Spleen (tissue), 11 donors: ENCODE results near the gene SMARCE1. TPM values are rescaled to one million over a fixed set of nuclear protein-coding genes. Genes with fewer than 3 reads are reported as not detected.
A peak's percentile ranks its signal among the peaks of the same experiment; 100 is the strongest.

Source experiments
- DNase-seq: peaks from one replicate; pipeline ENCODE4 v3.0.0-alpha.2; 2020
- H3K27ac ChIP-seq, 8 donors: fragments of 200-600 bp; sonication (generic) in 7 of 8; 1 replicate in 4 of 8; 2 replicates in 4 of 8; pipeline versions ENCODE4 v1.5.0 to v1.8.0; 2016 to 2021; ENCODE audit warnings: inconsistent platforms in 4 of 8, mild to moderate bottlenecking in 4 of 8, moderate library complexity in 1 of 8
- H3K27me3 ChIP-seq, 7 donors: fragments of 200-600 bp; sonication (generic) in 6 of 7; replicated peaks in 1 of 7; 1 replicate in 4 of 7; 2 replicates in 3 of 7; pipeline versions ENCODE4 v1.5.0 to v1.8.0; 2016 to 2021; ENCODE audit warnings: inconsistent platforms in 3 of 7, mild to moderate bottlenecking in 1 of 7
- H3K36me3 ChIP-seq, 6 donors: fragments of 200-600 bp; sonication (generic) in 5 of 6; 1 replicate in 4 of 6; 2 replicates in 2 of 6; pipeline versions ENCODE4 v1.5.0 to v1.8.0; 2016 to 2021; ENCODE audit warnings: inconsistent platforms in 2 of 6
- H3K4me1 ChIP-seq, 6 donors: fragments of 200-600 bp; sonication (generic) in 5 of 6; 1 replicate in 3 of 6; 2 replicates in 3 of 6; pipeline versions ENCODE4 v1.5.0 to v1.8.0; 2016 to 2021; ENCODE audit warnings: inconsistent platforms in 3 of 6
- H3K4me3 ChIP-seq, 8 donors: fragments of 200-600 bp; sonication (generic) in 7 of 8; 1 replicate in 4 of 8; 2 replicates in 4 of 8; pipeline versions ENCODE4 v1.5.0 to v1.8.0; 2016 to 2021; ENCODE audit warnings: inconsistent platforms in 4 of 8, mild to moderate bottlenecking in 4 of 8, moderate library complexity in 2 of 8
- H3K9me3 ChIP-seq, 8 donors: fragments of 200-600 bp; sonication (generic) in 7 of 8; 1 replicate in 4 of 8; 2 replicates in 4 of 8; pipeline versions ENCODE4 v1.5.0 to v1.8.0; 2016 to 2021; ENCODE audit warnings: inconsistent platforms in 4 of 8
- CTCF ChIP-seq, 11 experiments: fragments of 200-600 bp in 7 of 11; fragments of 450-650 bp in 4 of 11; sonication (generic) in 4 of 11; IDR thresholded peaks in 8 of 11; conservative IDR thresholded peaks in 3 of 11; 1 replicate in 7 of 11; 2 replicates in 4 of 11; pipeline versions ENCODE4 v1.4.0 to v1.8.0; 2016 to 2021; ENCODE audit warnings: antibody characterized with exemption in 11 of 11, inconsistent platforms in 4 of 11, mild to moderate bottlenecking in 1 of 11
- POLR2A ChIP-seq, 3 donors: fragments of 450-650 bp; IDR thresholded peaks; one replicate each; pipeline ENCODE4 v1.5.1; 2017; ENCODE audit warnings: antibody characterized with exemption in 3 of 3, mild to moderate bottlenecking in 1 of 3
- POLR2AphosphoS5 ChIP-seq, 3 donors: sonication (generic); formaldehyde crosslinking; IDR thresholded peaks; one replicate each; pipeline ENCODE4 v1.5.1; 2017; ENCODE audit warnings: antibody characterized with exemption in 3 of 3
- WGBS, 5 donors: extraction: QIAGEN DNeasy Blood & Tissue Kit in 3 of 5; methylation state at CpG; one replicate each; pipeline versions ENCODE4 v1.1.5 to v1.1.7; 2013 to 2018; 5-methylcytosine and 5-hydroxymethylcytosine counted together
- intact Hi-C: fragments of 100-400 bp; cut with DNase I; formaldehyde crosslinking; loops from one replicate; pipeline ENCODE4 v1.15.0; 2023; ENCODE audit warnings: low total_unique reads
- polyA plus RNA-seq, 3 donors: library from polyadenylated mRNA; stranded (reverse); fragments of 200-250 nt; gene quantifications; one replicate each; pipeline ENCODE4 v1.2.1, GENCODE V29; 2013
- total RNA-seq, 7 donors: library from RNA; depleted of rRNA in 3 of 7; stranded (reverse); fragments of >200 nt in 3 of 7; fragmentation: NEBNext Ultra II Directional in 4 of 7; extraction: Animal tissue kit (Norgen Biotek cat#: 25700) in 4 of 7; gene quantifications; one replicate each; pipeline versions ENCODE4 v1.1.0 to v1.2.1, GENCODE V29; 2016 to 2021
- donor health status: healthy with polysubstance abuse.
- donor health status: DM: no; HTN: no; CAD: no; lungs with moderate emphysema.
- donor health status: DM: no; HTN: no; CAD: no.
- donor health status: Bipolar disorder and iron deficiency.
- donor health status: healthy.
- donor health status: DM: no; HTN: no; CAD: no.
- donor health status: DM: yes; HTN: yes; CAD: no.

Gene SMARCE1
- total and polyA plus RNA-seq, 10 donors: 74.2 to 126 (median 89.4) TPM

DNA sequence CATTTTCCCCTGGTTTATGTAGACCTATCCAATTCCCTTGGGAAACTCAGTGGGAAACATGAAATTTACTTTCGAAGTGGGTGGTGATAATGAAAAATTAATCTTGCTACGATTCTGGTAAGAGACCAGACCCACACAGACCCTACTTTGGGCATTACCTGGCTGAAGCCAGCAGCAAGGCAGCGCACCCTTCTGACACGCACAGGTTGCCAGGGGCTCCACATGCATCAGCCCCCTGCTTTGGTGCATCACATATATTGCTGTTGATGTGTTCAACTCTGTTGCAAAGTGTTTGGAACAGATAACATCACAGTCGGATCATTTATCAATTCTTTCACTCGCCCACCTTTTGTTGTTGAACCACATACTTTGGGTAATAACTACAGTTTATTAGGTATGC lies 26.6 kb downstream of the SMARCE1 start:
- Histone ChIP-seq H3K9me3 (no peaks in the 10 kb centered on the region), H3K27me3 (no peaks in the 10 kb centered on the region), H3K27ac (no peak overlapping the region), H3K36me3 (no peaks in the 10 kb centered on the region), H3K4me1 (peaks cover 23 to 79% (median 33%) of the 10 kb centered on the region in 6 donors), H3K4me3 (no peak overlapping the region)
- no peak for DNase-seq
- 91 to 95% (median 92%) methylated on average over 6 of the region's 6 CpGs for WGBS, 5 donors
- no peak for TF ChIP-seq POLR2AphosphoS5 (IDR thresholded peaks at IDR 0.05)
- no peak for TF ChIP-seq CTCF (IDR thresholded peaks at IDR 0.05 in 8 of 11, conservative IDR thresholded peaks at IDR 0.05 in 3 of 11)
- TF ChIP-seq POLR2A (IDR thresholded peaks at IDR 0.05): no peak
- intact Hi-C loops: loop anchor here (5.0 kb wide), 1 partner anchor 166 kb away; no protein-coding TSS in a partner anchor

- no peak for TF ChIP-seq CTCF (IDR thresholded peaks at IDR 0.05 in 8 of 11, conservative IDR thresholded peaks at IDR 0.05 in 3 of 11)
- TF ChIP-seq POLR2AphosphoS5 (IDR thresholded peaks at IDR 0.05): no peak
- TF ChIP-seq POLR2A (IDR thresholded peaks at IDR 0.05): no peak
- Histone ChIP-seq H3K9me3 (no peaks in the 10 kb centered on the region), H3K27ac (peak overlapping the region in 1 of 8 donors; percentile 3), H3K4me3 (peak overlapping the region in 1 of 8 donors; percentile 62), H3K27me3 (no peaks in the 10 kb centered on the region), H3K4me1 (peaks cover 26 to 85% (median 51%) of the 10 kb centered on the region in 6 donors), H3K36me3 (no peaks in the 10 kb centered on the region)
- 77 to 89% (median 85%) methylated on average over 16 of the region's 16 CpGs for WGBS, 5 donors
- no peak for DNase-seq
- intact Hi-C loops: no loop called here
Measured at GRCh38 chr17:40618754-40619625, 28.6 kb downstream of the SMARCE1 start.

DNA sequence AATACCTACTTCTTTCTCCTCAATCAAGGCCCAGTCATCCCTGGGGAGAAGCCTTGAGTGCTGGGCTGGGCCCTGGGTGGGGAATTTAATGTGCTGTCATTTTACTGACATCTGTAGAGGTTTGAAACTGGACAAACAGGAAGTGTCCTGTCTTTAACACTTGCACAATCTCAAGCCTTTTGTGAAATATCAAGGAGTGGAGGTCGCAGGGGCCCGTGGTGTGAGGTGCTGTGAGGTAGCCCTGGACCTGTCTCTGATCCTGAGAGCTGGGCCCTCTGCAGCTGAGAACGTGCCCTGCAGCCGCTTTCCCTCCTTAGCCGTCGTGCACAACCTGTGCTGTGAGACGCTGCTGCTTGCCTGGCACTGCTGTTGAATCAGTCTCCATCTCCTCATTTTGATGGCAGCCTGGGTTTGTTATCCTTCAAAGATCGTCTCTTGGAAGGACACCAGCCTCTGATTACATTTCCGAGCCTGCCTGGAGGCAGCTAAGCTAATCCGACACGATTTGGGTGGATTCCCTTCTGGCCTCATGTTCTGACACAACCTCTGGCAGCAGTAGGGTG lies 29.9 kb downstream of the SMARCE1 start:
- Histone ChIP-seq H3K9me3 (no peaks in the 10 kb centered on the region), H3K27me3 (no peaks in the 10 kb centered on the region), H3K36me3 (no peaks in the 10 kb centered on the region), H3K4me3 (no peak overlapping the region), H3K27ac (no peak overlapping the region), H3K4me1 (peaks cover 26 to 88% (median 45%) of the 10 kb centered on the region in 6 donors)
- no peak for DNase-seq
- no peak for TF ChIP-seq POLR2AphosphoS5 (IDR thresholded peaks at IDR 0.05)
- TF ChIP-seq POLR2A (IDR thresholded peaks at IDR 0.05): no peak
- TF ChIP-seq CTCF (IDR thresholded peaks at IDR 0.05 in 8 of 11, conservative IDR thresholded peaks at IDR 0.05 in 3 of 11): no peak
- WGBS, 5 donors: 79 to 86% (median 82%) methylated on average over 11 of the region's 11 CpGs
- intact Hi-C loops: no loop called here

DNA sequence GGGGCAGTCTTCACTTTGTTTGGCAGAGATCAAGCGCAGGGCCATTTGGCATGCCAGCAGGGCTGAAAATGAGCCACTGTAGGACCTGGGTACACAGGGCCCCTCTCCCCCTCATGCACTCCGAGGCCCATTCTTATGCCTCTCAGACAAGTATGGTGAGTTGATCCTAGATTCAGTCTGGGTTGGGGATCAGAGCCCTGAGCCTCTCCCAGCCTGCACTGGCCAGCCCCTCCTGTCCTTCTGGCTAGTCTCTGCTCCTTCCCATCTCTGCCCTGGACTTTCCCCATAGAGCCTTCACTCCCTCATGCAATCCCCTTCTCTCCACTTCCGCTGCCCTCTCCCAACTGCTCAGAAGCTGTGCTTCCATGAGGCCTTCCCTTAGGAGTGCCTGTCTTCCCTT lies 31.0 kb downstream of the SMARCE1 start:
- intact Hi-C loops: no loop called here
- WGBS, 5 donors: 63 to 96% (median 81%) methylated on average over 3 of the region's 3 CpGs
- peak overlapping the region in 1 of 8 donors; percentile 88 for H3K27ac ChIP-seq
- H3K36me3 ChIP-seq: no peaks in the 10 kb centered on the region
- TF ChIP-seq POLR2A (IDR thresholded peaks at IDR 0.05) (no peak), CTCF (IDR thresholded peaks at IDR 0.05 in 8 of 11, conservative IDR thresholded peaks at IDR 0.05 in 3 of 11) (no peak), POLR2AphosphoS5 (IDR thresholded peaks at IDR 0.05) (no peak)
- no peak for DNase-seq
- peaks cover 18 to 88% (median 41%) of the 10 kb centered on the region in 6 donors for H3K4me1 ChIP-seq
- no peak overlapping the region for H3K4me3 ChIP-seq
- H3K9me3 ChIP-seq: no peaks in the 10 kb centered on the region
- H3K27me3 ChIP-seq: no peaks in the 10 kb centered on the region
